ENCODE data around the gene C17orf78.
"Not testable (repeated sequence)": the region's sequence is repeated elsewhere in the genome, so short reads cannot be mapped to it uniquely, and the experiment has no call there.

C17orf78 gene

DNA sequence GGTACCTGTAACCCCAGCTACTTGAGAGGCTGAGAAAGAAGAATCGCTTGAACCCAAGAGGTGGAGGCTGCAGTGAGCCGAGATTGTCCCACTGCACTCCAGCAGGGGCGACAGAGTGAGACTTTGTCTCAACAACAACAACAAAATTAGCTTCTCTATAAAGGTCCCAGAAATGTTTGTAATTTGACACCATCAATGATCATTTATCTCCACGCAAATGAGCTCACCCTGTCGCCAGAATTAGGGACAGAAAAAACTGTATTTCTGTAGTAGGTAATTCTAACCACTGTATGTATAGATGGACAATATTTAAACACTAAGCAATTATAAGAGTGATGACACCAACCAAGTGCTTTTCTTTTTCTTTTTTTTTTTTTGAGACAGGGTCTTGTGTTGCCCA, 10.7 kb downstream of the C17orf78 start:
- no peak for DNase-seq (ENCODE audit: low spot score)

GRCh38 chr17:37388266-37388665, 12.5 kb downstream of the C17orf78 start:
- peak; percentile 29 for DNase-seq (ENCODE audit: low spot score)

DNA sequence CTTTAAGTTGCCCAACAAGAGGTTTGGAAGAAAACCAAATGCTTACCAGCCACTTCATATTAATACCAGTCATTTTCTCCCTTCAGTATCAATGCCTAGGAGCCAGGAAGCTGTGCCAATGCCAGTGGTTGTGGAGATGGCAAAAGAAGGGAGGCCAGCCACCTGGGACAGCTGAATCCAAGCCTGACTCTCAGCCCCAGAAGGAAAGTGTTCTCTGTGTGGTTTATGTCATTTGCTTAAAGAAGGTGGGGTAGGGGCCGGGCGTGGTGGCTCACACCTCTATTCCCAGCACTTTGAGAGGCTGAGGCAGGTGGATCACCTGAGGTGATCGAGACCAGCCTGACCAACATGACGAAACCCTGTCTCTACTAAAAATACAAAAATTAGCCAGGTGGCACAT, 13.4 kb downstream of the C17orf78 start:
- no peak for DNase-seq (ENCODE audit: low spot score)

- no peak for DNase-seq (ENCODE audit: low spot score)
Measured at GRCh38 chr17:37391146-37391545, 15.4 kb downstream of the C17orf78 start.

DNA sequence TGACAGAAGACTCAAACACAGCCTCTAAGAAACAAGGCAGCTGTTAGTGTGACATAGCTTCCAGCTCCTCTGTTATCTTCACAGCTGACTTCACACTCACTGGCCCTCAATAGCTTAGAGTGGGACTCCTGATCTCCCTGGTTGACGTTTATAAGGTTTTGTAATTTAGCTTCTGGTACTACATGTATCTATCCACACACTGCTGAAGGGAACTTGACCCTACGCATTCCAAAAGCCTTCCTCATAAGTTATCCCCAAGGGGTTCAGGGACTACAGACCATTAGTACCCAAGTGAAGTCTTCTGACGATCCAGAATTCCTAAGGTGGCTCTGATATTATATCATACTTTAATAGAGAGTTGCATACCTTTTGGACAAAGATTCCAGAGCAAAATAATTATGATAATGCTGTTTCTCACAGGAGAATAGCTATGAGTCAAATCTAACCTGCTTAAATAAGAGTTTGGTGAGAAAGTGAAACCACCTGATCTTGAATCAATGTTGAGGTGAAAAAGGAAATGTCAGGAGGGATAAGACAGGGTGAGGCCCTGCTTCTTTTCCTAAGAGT, 16.3 kb downstream of the C17orf78 start:
- peak; percentile 33 for DNase-seq (ENCODE audit: low spot score)

GRCh38 chr17:37393352-37393751, 17.6 kb downstream of the C17orf78 start:
- no peak for DNase-seq (ENCODE audit: low spot score)

GRCh38 chr17:37399265-37399803, 23.5 kb downstream of the C17orf78 start:
- DNase-seq (ENCODE audit: low spot score), result no peak

GRCh38 chr17:37400505-37400904, 24.7 kb downstream of the C17orf78 start:
- DNase-seq (ENCODE audit: low spot score), result no peak

DNA sequence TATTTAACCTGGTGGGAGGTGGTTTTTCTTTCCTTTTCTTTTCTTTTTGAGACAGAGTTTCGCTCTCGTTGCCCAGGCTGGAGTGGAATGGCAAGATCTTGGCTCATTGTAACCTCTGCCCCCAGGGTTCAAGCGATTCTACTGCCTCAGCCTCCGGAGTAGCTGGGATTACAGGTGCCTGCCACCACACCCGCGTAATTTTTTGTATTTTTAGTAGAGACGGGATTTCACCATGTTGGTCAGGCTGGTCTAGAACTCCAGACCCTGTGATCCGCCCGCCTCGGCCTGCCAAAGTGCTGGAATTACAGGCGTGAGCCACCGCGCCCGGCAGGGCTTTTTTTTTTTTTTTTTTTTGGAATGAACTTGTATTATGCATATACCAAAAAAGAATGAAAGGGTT, 29.7 kb downstream of the C17orf78 start:
- not testable (repeated sequence) for DNase-seq (ENCODE audit: low spot score)

- no peak for DNase-seq (ENCODE audit: low spot score)
Measured at GRCh38 chr17:37405955-37406634, 30.3 kb downstream of the C17orf78 start.

DNA sequence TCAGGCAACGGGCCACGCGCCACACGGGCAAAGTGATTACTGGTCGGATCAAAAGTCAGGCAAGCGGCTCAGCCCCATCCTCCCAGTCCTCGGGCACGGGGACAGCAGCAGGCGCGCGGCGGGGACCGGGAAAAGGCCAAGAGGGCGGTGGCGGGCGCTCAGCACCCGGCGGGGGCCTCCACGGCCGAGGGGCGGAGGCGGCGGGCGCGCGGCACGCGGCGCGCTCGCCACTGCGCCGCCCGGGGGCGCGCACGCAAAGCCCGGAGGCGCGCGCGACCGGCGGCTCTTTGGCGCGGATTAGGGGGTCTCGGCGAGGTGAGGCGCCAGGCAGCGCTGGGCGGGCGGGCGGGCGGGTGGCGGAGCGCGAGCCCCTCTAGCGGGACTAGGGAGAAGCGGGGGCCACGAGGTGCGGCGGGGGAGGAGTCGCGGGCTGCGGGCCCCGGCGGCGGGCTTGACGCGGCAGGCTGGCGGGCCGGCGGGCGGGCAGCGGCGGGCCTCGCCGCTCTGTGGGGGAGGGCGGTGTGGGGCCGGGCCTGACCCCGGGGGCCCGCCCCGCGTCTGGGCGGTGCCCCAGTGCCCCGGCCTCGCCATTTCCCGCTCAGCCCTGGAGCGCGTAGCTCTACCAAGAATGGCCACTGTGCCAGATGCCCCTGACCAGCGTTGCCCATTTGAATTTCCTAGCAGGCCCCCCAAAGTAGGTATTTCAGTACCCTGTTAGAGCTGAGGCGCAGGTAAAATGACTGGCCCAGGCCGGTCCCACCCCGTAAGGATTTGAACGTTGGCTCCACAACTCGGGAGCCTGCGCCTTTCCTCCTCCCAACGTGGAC, 31.1 kb downstream of the C17orf78 start, which contains the start of the genes ACACA and TADA2A:
TSS of gene ACACA (minus strand) at position 202 of the 827 bp plus-strand sequence. CDS start 537 bp downstream, outside the sequence.
TSS of gene TADA2A (plus strand) at position 252 of the 827 bp plus-strand sequence. CDS start 4,480 bp downstream, outside the sequence.
- DNase-seq (ENCODE audit: low spot score), result peak; percentile 99

GRCh38 chr17:37408145-37408479, 32.3 kb downstream of the C17orf78 start:
- DNase-seq (ENCODE audit: low spot score), result not testable (repeated sequence)

DNA sequence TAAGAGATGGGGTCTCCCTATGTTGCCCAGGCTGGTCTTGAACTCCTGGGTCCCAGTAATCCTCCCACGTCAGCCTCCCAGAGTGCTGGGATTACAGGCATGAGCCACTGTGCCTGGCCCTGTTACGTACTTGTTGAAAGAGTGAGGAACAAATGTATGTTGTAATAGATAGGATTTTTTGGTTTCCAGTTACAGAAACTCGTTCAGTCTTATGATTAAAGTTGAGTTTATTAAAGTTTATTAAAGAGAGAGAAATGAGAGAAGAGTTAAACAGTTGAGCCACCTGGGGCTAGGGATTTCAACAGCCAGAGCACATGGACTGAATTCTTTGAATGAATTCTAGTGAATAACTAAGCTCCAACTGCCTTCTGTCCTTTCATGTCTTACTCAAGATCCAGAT, 34.6 kb downstream of the C17orf78 start:
- DNase-seq (ENCODE audit: low spot score), result no peak

DNA sequence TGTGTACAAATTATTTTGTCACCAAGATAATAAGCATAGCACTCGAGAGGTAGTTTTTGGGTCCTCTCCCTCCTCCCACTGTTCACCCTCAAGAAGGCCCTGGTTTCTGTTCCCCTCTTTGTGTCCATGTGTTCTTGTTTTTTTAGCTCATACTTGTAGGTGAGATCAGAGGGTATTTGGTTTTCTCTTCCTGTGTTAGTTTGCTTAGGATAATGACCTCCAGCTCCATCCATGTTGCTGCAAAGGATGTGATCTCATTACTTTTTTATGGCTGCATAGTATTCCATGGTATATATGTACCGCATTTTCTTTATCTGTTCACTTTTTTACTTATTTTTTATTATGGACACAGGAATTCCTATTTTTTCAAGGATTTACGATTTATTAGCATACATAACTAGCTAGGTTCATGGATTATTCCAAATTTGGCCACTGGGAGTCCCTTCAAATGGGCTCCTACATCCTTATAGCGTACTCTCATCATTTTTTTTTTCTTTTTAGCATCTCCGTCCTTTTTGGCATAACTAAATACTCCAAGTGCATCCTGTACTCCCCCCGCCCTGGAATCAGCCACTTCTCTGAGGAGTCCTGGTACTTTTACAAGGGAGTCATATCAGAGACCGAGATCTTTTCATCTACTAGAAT, 38.2 kb downstream of the C17orf78 start:
- DNase-seq (ENCODE audit: low spot score), result no peak

DNA sequence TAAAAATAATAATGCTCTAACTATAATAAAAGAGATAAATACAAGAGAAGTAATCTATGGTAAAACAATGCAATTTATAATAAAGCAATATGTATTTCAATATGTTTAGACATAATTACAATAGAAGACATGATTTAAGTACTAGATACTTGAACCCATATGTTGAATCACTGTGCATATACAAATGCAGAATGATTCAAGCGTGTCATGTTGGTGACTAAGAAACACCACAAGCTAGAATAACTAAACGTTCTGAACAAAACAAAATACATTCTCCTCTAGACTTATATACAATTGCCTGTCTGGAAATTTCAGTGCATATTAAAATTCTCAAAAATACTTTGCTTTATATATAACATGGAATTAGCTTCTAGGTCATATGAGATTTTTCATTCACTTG, 42.1 kb downstream of the C17orf78 start:
- no peak for DNase-seq (ENCODE audit: low spot score)

GRCh38 chr17:37422971-37423625, 47.3 kb downstream of the C17orf78 start:
- no peak for DNase-seq (ENCODE audit: low spot score)

DNA sequence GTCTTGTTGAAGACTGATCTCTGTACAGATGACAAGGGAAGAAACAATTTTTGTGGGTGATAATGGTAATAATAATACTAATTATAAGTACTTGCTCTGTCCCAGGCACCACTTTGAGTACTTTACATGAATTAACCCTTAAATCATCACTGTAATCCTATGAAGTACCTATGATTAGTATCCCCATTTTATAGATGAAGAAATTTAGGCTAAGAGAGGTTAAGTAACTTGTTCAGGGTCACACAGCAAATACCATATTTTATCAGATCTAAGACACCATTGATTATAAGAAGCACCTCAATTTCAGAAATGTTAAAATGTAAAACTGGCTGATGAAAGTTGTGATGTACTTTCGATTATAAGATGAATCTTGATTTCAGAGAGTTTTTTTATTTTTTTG, 49.5 kb downstream of the C17orf78 start:
- DNase-seq (ENCODE audit: low spot score), result no peak

GRCh38 chr17:37429039-37429438, 53.3 kb downstream of the C17orf78 start:
- DNase-seq (ENCODE audit: low spot score), result no peak

GRCh38 chr17:37429453-37429852, 53.7 kb downstream of the C17orf78 start:
- DNase-seq (ENCODE audit: low spot score), result no peak

DNA sequence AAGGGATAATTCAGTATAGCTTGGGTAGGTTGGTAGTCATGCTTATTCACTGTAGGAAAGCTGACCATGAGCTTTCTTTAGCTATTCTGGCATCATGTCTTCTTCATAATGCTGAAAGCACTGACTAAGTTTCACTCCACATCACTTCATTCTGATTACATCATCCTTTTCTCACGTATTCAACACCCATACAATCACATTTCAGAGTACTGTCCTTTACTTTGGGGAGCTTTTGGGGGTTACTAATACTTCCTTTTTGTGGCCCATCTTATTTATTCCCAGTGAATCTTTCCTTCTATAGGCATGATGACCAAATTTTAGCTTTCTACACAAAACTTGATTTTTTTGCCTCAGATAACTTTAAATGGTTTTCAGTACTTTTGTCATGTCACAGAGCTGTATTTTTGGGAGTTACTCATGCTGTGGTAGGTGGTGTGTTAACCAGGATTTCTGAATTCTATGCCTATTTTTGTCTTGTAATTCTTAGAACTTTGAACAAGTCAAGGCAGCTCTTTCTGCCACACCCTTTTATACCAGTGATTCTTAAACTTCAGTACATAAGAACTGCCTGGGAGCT, 54.4 kb downstream of the C17orf78 start:
- DNase-seq (ENCODE audit: low spot score), result peak; percentile 38

- no peak for DNase-seq (ENCODE audit: low spot score)
Measured at GRCh38 chr17:37432671-37433070, 56.9 kb downstream of the C17orf78 start.
